ENCODE results near the gene ZNF609. TPM values are rescaled to one million over a fixed set of nuclear protein-coding genes. Genes with fewer than 3 reads are reported as not detected.

ZNF609 gene
- total RNA-seq, 1 donor from 2014 or later = 16.0 TPM

- Histone ChIP-seq H3K4me3 (peak overlapping the region; percentile 18 to 75), H3K27ac (peak overlapping the region; percentile 84 to 85), H3K27me3 (no peaks in the 10 kb centered on the region), H3K4me1 (peaks cover 10 to 47% of the 10 kb centered on the region in 2 donors), H3K36me3 (no peaks in the 10 kb centered on the region), H3K9me3 (no peaks in the 10 kb centered on the region)
- intact Hi-C loops (cut with DNase I) = no loop called here
- TF ChIP-seq, protein P1, sequence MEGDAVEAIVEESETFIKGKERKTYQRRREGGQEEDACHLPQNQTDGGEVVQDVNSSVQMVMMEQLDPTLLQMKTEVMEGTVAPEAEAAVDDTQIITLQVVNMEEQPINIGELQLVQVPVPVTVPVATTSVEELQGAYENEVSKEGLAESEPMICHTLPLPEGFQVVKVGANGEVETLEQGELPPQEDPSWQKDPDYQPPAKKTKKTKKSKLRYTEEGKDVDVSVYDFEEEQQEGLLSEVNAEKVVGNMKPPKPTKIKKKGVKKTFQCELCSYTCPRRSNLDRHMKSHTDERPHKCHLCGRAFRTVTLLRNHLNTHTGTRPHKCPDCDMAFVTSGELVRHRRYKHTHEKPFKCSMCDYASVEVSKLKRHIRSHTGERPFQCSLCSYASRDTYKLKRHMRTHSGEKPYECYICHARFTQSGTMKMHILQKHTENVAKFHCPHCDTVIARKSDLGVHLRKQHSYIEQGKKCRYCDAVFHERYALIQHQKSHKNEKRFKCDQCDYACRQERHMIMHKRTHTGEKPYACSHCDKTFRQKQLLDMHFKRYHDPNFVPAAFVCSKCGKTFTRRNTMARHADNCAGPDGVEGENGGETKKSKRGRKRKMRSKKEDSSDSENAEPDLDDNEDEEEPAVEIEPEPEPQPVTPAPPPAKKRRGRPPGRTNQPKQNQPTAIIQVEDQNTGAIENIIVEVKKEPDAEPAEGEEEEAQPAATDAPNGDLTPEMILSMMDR (IDR thresholded peaks at IDR 0.05) = no peak
- DNase-seq (ENCODE audit: low spot score in 2 of 2) = peak in 1 of 2 donors; percentile 74
Observed at GRCh38 chr15:64699751-64700388, 239.5 kb downstream of the ZNF609 start.

GRCh38 chr15:64701051-64701450, 240.7 kb downstream of the ZNF609 start:
- Histone ChIP-seq H3K4me3 (peak overlapping the region; percentile 18 to 75), H3K9me3 (no peaks in the 10 kb centered on the region), H3K27me3 (no peaks in the 10 kb centered on the region), H3K4me1 (peaks cover 10 to 47% of the 10 kb centered on the region in 2 donors), H3K27ac (peak overlapping the region; percentile 84 to 85), H3K36me3 (no peaks in the 10 kb centered on the region)
- intact Hi-C loops (cut with DNase I) = no loop called here
- no peak for DNase-seq (ENCODE audit: low spot score in 2 of 2)
- TF ChIP-seq, protein P1 (IDR thresholded peaks at IDR 0.05) = no peak

DNA sequence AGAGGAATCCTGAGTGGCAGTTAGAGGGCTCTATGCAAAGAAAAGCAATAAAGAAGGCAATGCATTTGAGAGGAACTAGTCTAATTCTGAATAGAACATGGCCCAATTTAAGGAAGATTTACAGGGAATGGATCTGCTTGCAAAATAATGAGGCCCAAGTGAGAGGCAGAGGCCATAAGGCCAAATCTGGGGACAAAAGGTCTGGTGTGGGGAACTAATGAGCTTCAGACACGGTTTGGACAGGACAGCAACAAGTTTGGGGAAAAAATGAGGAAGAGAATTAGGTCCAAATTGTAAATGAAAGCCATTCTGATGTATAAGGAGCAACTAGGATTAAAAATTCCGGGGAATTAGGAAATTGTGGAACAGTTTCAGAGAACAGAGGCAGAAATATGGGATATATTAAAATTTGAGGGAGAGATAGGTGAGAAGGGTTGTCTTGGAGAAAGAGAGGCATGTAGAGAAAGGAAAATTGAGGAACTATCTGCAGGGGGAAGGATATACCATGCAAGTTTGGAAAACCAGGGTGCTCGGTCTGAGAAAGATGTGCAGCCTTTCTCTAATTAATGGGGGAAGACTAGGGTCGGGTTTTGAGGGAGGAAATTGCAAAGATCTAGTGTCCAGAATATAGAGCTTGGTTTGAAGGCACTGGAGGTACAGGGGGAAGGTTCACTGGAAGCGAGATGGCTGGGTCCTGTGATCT, 241.3 kb downstream of the ZNF609 start:
- H3K4me3 ChIP-seq = peak overlapping the region; percentile 74 to 75
- H3K9me3 ChIP-seq = no peaks in the 10 kb centered on the region
- H3K36me3 ChIP-seq = no peaks in the 10 kb centered on the region
- intact Hi-C loops (cut with DNase I) = no loop called here
- H3K27ac ChIP-seq = peak overlapping the region; percentile 84 to 85
- DNase-seq (ENCODE audit: low spot score in 2 of 2) = no peak
- H3K4me1 ChIP-seq = peaks cover 10 to 47% of the 10 kb centered on the region in 2 donors
- H3K27me3 ChIP-seq = no peaks in the 10 kb centered on the region
- TF ChIP-seq, protein P1 (IDR thresholded peaks at IDR 0.05) = no peak

DNA sequence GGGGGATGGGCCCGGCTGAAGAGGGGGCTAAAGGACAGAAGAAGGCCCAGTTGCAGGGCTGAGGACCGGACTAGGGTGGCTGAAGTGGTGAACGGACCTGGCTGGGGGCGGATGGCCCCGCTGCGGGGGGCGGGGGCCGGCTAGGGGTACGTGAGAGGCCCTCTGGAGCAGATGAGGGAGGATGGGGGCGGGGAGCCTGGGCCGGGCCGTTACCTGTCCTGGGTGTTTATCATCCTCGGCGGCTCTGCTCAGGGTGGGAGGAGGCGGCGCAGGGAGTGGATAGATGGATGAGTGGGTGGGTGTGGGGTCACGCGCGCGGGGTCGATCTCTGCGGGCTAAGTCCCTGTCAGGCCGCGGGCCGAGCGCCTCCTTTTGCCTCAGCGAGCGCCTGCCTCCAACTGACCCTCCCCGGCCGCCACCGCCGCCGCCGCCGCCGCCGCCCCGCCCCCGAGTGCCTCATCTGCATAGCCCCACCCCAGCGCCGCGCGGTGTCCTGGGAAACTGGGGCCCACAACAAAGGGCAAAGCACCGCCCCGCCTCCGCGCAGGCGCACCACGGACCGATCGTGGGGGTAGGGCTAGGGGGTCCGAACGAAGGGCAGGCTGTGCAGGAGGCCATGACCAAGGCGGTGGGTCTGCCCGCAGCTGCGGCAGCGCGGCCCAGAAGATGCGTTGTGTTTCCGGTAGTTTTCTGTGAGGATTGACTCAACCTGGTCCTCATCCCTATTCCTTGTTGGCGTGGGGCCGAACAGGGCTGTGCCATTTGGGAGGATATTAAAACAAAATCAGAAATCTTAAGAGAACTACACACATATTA, 242.6 kb downstream of the ZNF609 start:
- Histone ChIP-seq H3K27ac (peak overlapping the region; percentile 84 to 85), H3K4me3 (peak overlapping the region; percentile 74 to 75), H3K27me3 (no peaks in the 10 kb centered on the region), H3K4me1 (peaks cover 10 to 45% of the 10 kb centered on the region in 2 donors), H3K36me3 (no peaks in the 10 kb centered on the region), H3K9me3 (no peaks in the 10 kb centered on the region)
- TF ChIP-seq, protein P1 (IDR thresholded peaks at IDR 0.05) = no peak
- DNase-seq (ENCODE audit: low spot score in 2 of 2) = peak; percentile 89 to 98
- intact Hi-C loops (cut with DNase I) = no loop called here

GRCh38 chr15:64703632-64703959, 243.2 kb downstream of the ZNF609 start:
- H3K27ac ChIP-seq = peak overlapping the region; percentile 84 to 85
- intact Hi-C loops (cut with DNase I) = no loop called here
- no peaks in the 10 kb centered on the region for H3K27me3 ChIP-seq
- TF ChIP-seq, protein P1 (IDR thresholded peaks at IDR 0.05) = no peak
- no peak for DNase-seq (ENCODE audit: low spot score in 2 of 2)
- H3K4me3 ChIP-seq = peak overlapping the region; percentile 74 to 75
- H3K4me1 ChIP-seq = peaks cover 10 to 39% of the 10 kb centered on the region in 2 donors
- no peaks in the 10 kb centered on the region for H3K9me3 ChIP-seq
- H3K36me3 ChIP-seq = no peaks in the 10 kb centered on the region

Measured in ascending aorta (tissue), 2 donors.